Upper lobe of left lung (tissue), 6 donors: Measurements from ENCODE around the gene OR4K2. TPM values are rescaled to one million over a fixed set of nuclear protein-coding genes. Genes with fewer than 3 reads are reported as not detected.
"Not testable (repeated sequence)": the region's sequence is repeated elsewhere in the genome, so short reads cannot be mapped to it uniquely, and the experiment has no call there.

Experiments used
- ATAC-seq, 2 donors: fragments of 200-7000 bp; cut with Tn5 transposase; one replicate each; pipeline ENCODE4 v1.9.1; 2022; ENCODE audit warnings: mild to moderate bottlenecking in 2 of 2, moderate library complexity in 2 of 2; ENCODE audit not compliant: low FRiP score in 2 of 2
- DNase-seq, 2 donors: peaks; one replicate each; pipeline ENCODE4 v3.0.0-alpha.2; 2019 to 2020
- H3K27ac ChIP-seq, 4 donors: fragments of 200-600 bp; sonication (generic); one replicate each; pipeline ENCODE4 v1.5.1; 2016 to 2019
- H3K27me3 ChIP-seq, 4 donors: fragments of 200-600 bp; sonication (generic); one replicate each; pipeline ENCODE4 v1.5.1; 2017 to 2019
- H3K36me3 ChIP-seq, 4 donors: fragments of 200-600 bp; sonication (generic); one replicate each; pipeline ENCODE4 v1.5.1; 2016 to 2019
- H3K4me1 ChIP-seq, 4 donors: fragments of 200-600 bp; sonication (generic); one replicate each; pipeline ENCODE4 v1.5.1; 2018 to 2019
- H3K4me3 ChIP-seq, 4 donors: fragments of 200-600 bp; sonication (generic); one replicate each; pipeline ENCODE4 v1.5.1; 2017 to 2019; ENCODE audit warnings: mild to moderate bottlenecking in 2 of 4, moderate library complexity in 1 of 4
- H3K9me3 ChIP-seq, 4 donors: fragments of 200-600 bp; sonication (generic); one replicate each; pipeline ENCODE4 v1.5.1; 2018 to 2019
- CTCF ChIP-seq, 6 experiments: fragments of 450-650 bp in 4 of 6; fragments of 200-600 bp in 2 of 6; sonication (generic) in 2 of 6; IDR thresholded peaks; one replicate each; pipeline ENCODE4 v1.5.1; 2016 to 2019; ENCODE audit warnings: antibody characterized with exemption in 6 of 6
- EP300 ChIP-seq, 4 donors: sonication (generic); formaldehyde crosslinking; IDR thresholded peaks; one replicate each; pipeline ENCODE4 v1.5.1; 2017; ENCODE audit warnings: antibody characterized with exemption in 4 of 4, control low read depth in 2 of 4
- POLR2A ChIP-seq, 4 donors: fragments of 450-650 bp; IDR thresholded peaks; one replicate each; pipeline ENCODE4 v1.5.1; 2016 to 2017; ENCODE audit warnings: antibody characterized with exemption in 4 of 4, mild to moderate bottlenecking in 2 of 4
- POLR2AphosphoS5 ChIP-seq, 2 donors: sonication (generic); formaldehyde crosslinking; IDR thresholded peaks; one replicate each; pipeline ENCODE4 v1.5.1; 2017; ENCODE audit warnings: antibody characterized with exemption in 2 of 2
- WGBS, 2 donors: methylation state at CpG; one replicate each; pipeline ENCODE4 v1.1.5; 2017 to 2018; 5-methylcytosine and 5-hydroxymethylcytosine counted together
- total RNA-seq, 6 donors: library from RNA; depleted of rRNA in 4 of 6; stranded (reverse); fragments of >200 nt in 4 of 6; gene quantifications; one replicate each; pipeline versions ENCODE4 v1.1.0 to v1.2.1, GENCODE V29; 2016 to 2021
- donor health status: DM: no; HTN: no; CAD: no; lungs with moderate emphysema.
- donor health status: DM: no; HTN: yes; CAD: no; lungs with severe emphysema.

The OR4K2 gene
- total RNA-seq, result not detected

- H3K4me1 ChIP-seq, result no peaks in the 10 kb centered on the region
- H3K9me3 ChIP-seq, result no peaks in the 10 kb centered on the region
- no peak within 1 kb of the TSS for H3K4me3 ChIP-seq
- H3K27me3 ChIP-seq, result no peaks in the 10 kb centered on the region
- DNase-seq (no peak), ATAC-seq (no peak)
- TF ChIP-seq CTCF (IDR thresholded peaks at IDR 0.05), result no peak
- no peak for TF ChIP-seq POLR2AphosphoS5 (IDR thresholded peaks at IDR 0.05)
- no peak for TF ChIP-seq POLR2A (IDR thresholded peaks at IDR 0.05)
- no peak for TF ChIP-seq EP300 (IDR thresholded peaks at IDR 0.05)
- 53 to 64% methylated on average over 2 of the region's 2 CpGs for WGBS, 2 donors
- no peak within 1 kb of the TSS for H3K27ac ChIP-seq
- H3K36me3 ChIP-seq, result no peaks in the 10 kb centered on the region
Measured at GRCh38 chr14:19874842-19875241, at the start of gene OR4K2. Gene OR4K2, plus strand, starts transcription at chr14:19875142. Its CDS starts 1,126 bp downstream, at chr14:19876268.

- not testable (repeated sequence) for H3K4me3 ChIP-seq, H3K27ac ChIP-seq, DNase-seq, H3K27me3 ChIP-seq, ATAC-seq, H3K36me3 ChIP-seq, H3K9me3 ChIP-seq, H3K4me1 ChIP-seq
- 59 to 65% methylated on average over 12 of the region's 12 CpGs for WGBS, 2 donors
Measured at GRCh38 chr14:19827626-19828244, 47.2 kb upstream of the OR4K2 start.

GRCh38 chr14:19828314-19828713 is 46.6 kb upstream of the OR4K2 start:
- no peaks in the 10 kb centered on the region for H3K9me3 ChIP-seq
- no peaks in the 10 kb centered on the region for H3K36me3 ChIP-seq
- H3K27me3 ChIP-seq, result no peaks in the 10 kb centered on the region
- no peak for ATAC-seq
- no peak for DNase-seq
- TF ChIP-seq CTCF (IDR thresholded peaks at IDR 0.05), result no peak
- TF ChIP-seq POLR2A (IDR thresholded peaks at IDR 0.05), result no peak
- no peak for TF ChIP-seq EP300 (IDR thresholded peaks at IDR 0.05)
- H3K4me1 ChIP-seq, result no peaks in the 10 kb centered on the region
- H3K27ac ChIP-seq, result no peak overlapping the region
- H3K4me3 ChIP-seq, result no peak overlapping the region
- 86 to 88% methylated on average over 2 of the region's 2 CpGs for WGBS, 2 donors

GRCh38 chr14:19834203-19834848 is 40.6 kb upstream of the OR4K2 start:
- not testable (repeated sequence) for H3K4me1 ChIP-seq, H3K27me3 ChIP-seq, H3K36me3 ChIP-seq, H3K27ac ChIP-seq, H3K4me3 ChIP-seq
- peak; percentile 25 to 36 for ATAC-seq
- WGBS, 2 donors, result 69 to 79% methylated on average over 8 of the region's 8 CpGs
- H3K9me3 ChIP-seq, result peaks cover 0 to 15% (median 3%) of the 10 kb centered on the region in 4 donors
- DNase-seq, result peak in 1 of 2 donors; percentile 1

GRCh38 chr14:19838433-19838832 is 36.5 kb upstream of the OR4K2 start:
- Histone ChIP-seq H3K36me3 (no peaks in the 10 kb centered on the region), H3K4me3 (no peak overlapping the region), H3K4me1 (no peaks in the 10 kb centered on the region), H3K27me3 (no peaks in the 10 kb centered on the region), H3K27ac (no peak overlapping the region), H3K9me3 (peaks cover 0 to 20% (median 3%) of the 10 kb centered on the region in 4 donors)
- no peak for ATAC-seq
- no peak for TF ChIP-seq CTCF (IDR thresholded peaks at IDR 0.05)
- no peak for TF ChIP-seq POLR2AphosphoS5 (IDR thresholded peaks at IDR 0.05)
- no peak for DNase-seq

- no peak for TF ChIP-seq CTCF (IDR thresholded peaks at IDR 0.05)
- no peak for TF ChIP-seq POLR2A (IDR thresholded peaks at IDR 0.05)
- TF ChIP-seq POLR2AphosphoS5 (IDR thresholded peaks at IDR 0.05), result no peak
- TF ChIP-seq EP300 (IDR thresholded peaks at IDR 0.05), result no peak
- Histone ChIP-seq H3K4me3 (no peak overlapping the region), H3K9me3 (no peaks in the 10 kb centered on the region), H3K36me3 (no peaks in the 10 kb centered on the region), H3K4me1 (no peaks in the 10 kb centered on the region), H3K27ac (no peak overlapping the region), H3K27me3 (no peaks in the 10 kb centered on the region)
- ATAC-seq (no peak), DNase-seq (no peak)
Measured at GRCh38 chr14:19851365-19851764, 23.6 kb upstream of the OR4K2 start.

GRCh38 chr14:19866061-19866669 is 8.8 kb upstream of the OR4K2 start:
- not testable (repeated sequence) for H3K4me3 ChIP-seq, H3K4me1 ChIP-seq, H3K27ac ChIP-seq, H3K27me3 ChIP-seq, ATAC-seq, H3K36me3 ChIP-seq
- peak in 1 of 2 donors; percentile 80 for DNase-seq
- 91 to 94% methylated on average over 27 to 33 of the region's 39 CpGs for WGBS, 2 donors
- H3K9me3 ChIP-seq, result peaks cover 0 to 13% (median 2%) of the 10 kb centered on the region in 4 donors
